ENCODE results near the gene GPR160. TPM values are rescaled to one million over a fixed set of nuclear protein-coding genes. Genes with fewer than 3 reads are reported as not detected.
A peak's percentile ranks its signal among the peaks of the same experiment; 100 is the strongest.

GPR160 gene
- total RNA-seq, 1 donor from 2014 or later, result 0.54 TPM

GRCh38 chr3:170023165-170023564 is 14.6 kb upstream of the GPR160 start:
- no peak for DNase-seq
- ATAC-seq (ENCODE audit: poor library complexity), result no peak
- intact Hi-C loops (cut with DNase I), result no loop called here

GRCh38 chr3:170024581-170024980 is 13.2 kb upstream of the GPR160 start:
- no peak for ATAC-seq (ENCODE audit: poor library complexity)
- intact Hi-C loops (cut with DNase I), result no loop called here
- DNase-seq, result no peak

GRCh38 chr3:170027233-170028102 is 10.3 kb upstream of the GPR160 start:
- no peak for DNase-seq
- intact Hi-C loops (cut with DNase I), result no loop called here
- ATAC-seq (ENCODE audit: poor library complexity), result no peak

- DNase-seq (no peak), ATAC-seq (ENCODE audit: poor library complexity) (no peak)
- intact Hi-C loops (cut with DNase I), result no loop called here
Measured at GRCh38 chr3:170033489-170033888, 4.3 kb upstream of the GPR160 start.

- intact Hi-C loops (cut with DNase I), result no loop called here
- ATAC-seq (ENCODE audit: poor library complexity) (peak; percentile 36), DNase-seq (no peak)
Measured at GRCh38 chr3:170038434-170039110, 777 bp downstream of the GPR160 start.

GRCh38 chr3:170040418-170040817 is 2.6 kb downstream of the GPR160 start:
- ATAC-seq (ENCODE audit: poor library complexity) (no peak), DNase-seq (no peak)
- intact Hi-C loops (cut with DNase I), result no loop called here

- ATAC-seq (ENCODE audit: poor library complexity), result no peak
- no peak for DNase-seq
- intact Hi-C loops (cut with DNase I), result no loop called here
Measured at GRCh38 chr3:170043506-170043905, 5.7 kb downstream of the GPR160 start.

GRCh38 chr3:170044271-170044670 is 6.5 kb downstream of the GPR160 start:
- intact Hi-C loops (cut with DNase I), result no loop called here
- ATAC-seq (ENCODE audit: poor library complexity) (peak; percentile 25), DNase-seq (no peak)

- no peak for ATAC-seq (ENCODE audit: poor library complexity)
- DNase-seq, result no peak
- intact Hi-C loops (cut with DNase I), result no loop called here
Measured at GRCh38 chr3:170044795-170045244, 7.0 kb downstream of the GPR160 start.

GRCh38 chr3:170046269-170047132 is 8.7 kb downstream of the GPR160 start:
- intact Hi-C loops (cut with DNase I), result no loop called here

GRCh38 chr3:170047133-170047404 is 9.3 kb downstream of the GPR160 start:
- ATAC-seq (ENCODE audit: poor library complexity), result no peak
- DNase-seq, result no peak
- intact Hi-C loops (cut with DNase I), result no loop called here

More at GRCh38 chr3:170046269-170047132, 8.7 kb downstream of the GPR160 start:
- ATAC-seq (ENCODE audit: poor library complexity) (no peak), DNase-seq (no peak)

GRCh38 chr3:170049146-170050000 is 11.6 kb downstream of the GPR160 start:
- intact Hi-C loops (cut with DNase I), result no loop called here
- ATAC-seq (ENCODE audit: poor library complexity) (peak; percentile 63), DNase-seq (no peak)

- ATAC-seq (ENCODE audit: poor library complexity), result no peak
- intact Hi-C loops (cut with DNase I), result no loop called here
Measured at GRCh38 chr3:170050753-170051152, 13.0 kb downstream of the GPR160 start.

GRCh38 chr3:170052398-170052797 is 14.6 kb downstream of the GPR160 start:
- intact Hi-C loops (cut with DNase I), result no loop called here
- ATAC-seq (ENCODE audit: poor library complexity), result no peak
- DNase-seq, result no peak

More at GRCh38 chr3:170050753-170051152, 13.0 kb downstream of the GPR160 start:
- no peak for DNase-seq

GRCh38 chr3:170054204-170054603 is 16.4 kb downstream of the GPR160 start:
- no peak for ATAC-seq (ENCODE audit: poor library complexity)
- intact Hi-C loops (cut with DNase I), result no loop called here
- DNase-seq, result no peak

GRCh38 chr3:170055209-170055608 is 17.4 kb downstream of the GPR160 start:
- intact Hi-C loops (cut with DNase I), result no loop called here
- DNase-seq (no peak), ATAC-seq (ENCODE audit: poor library complexity) (no peak)

GRCh38 chr3:170056710-170057454 is 19.1 kb downstream of the GPR160 start:
- DNase-seq (no peak), ATAC-seq (ENCODE audit: poor library complexity) (no peak)
- intact Hi-C loops (cut with DNase I), result no loop called here

- peak; percentile 75 for ATAC-seq (ENCODE audit: poor library complexity)
- DNase-seq, result no peak
- intact Hi-C loops (cut with DNase I), result no loop called here
Measured at GRCh38 chr3:170057550-170057949, 19.8 kb downstream of the GPR160 start.

All from Right ventricle myocardium superior (tissue), 1 donor.